ENCODE measurements around the gene PROK2. TPM values are rescaled to one million over a fixed set of nuclear protein-coding genes. Genes with fewer than 3 reads are reported as not detected.
A peak's percentile ranks its signal among the peaks of the same experiment; 100 is the strongest.

Gene PROK2
- total RNA-seq, 1 donor from 2014 or later = not detected

- Mint-ChIP-seq H3K4me3 (ENCODE audit: unreplicated experiment) (peak overlapping the region; percentile 89), H3K9me3 (ENCODE audit: unreplicated experiment) (no peaks in the 10 kb centered on the region), H3K27ac (ENCODE audit: unreplicated experiment) (no peak overlapping the region), H3K4me1 (ENCODE audit: unreplicated experiment) (peaks cover 16% of the 10 kb centered on the region), H3K27me3 (ENCODE audit: unreplicated experiment) (peaks cover 12% of the 10 kb centered on the region), H3K36me3 (ENCODE audit: low read depth, unreplicated experiment) (peaks cover 3% of the 10 kb centered on the region)
- no peak for DNase-seq (ENCODE audit: low spot score)
- TF ChIP-seq CTCF (IDR thresholded peaks at IDR 0.05; ENCODE audit: unreplicated experiment) = no peak
Observed at GRCh38 chr3:71784201-71784913, 591 bp downstream of the PROK2 start.

- TF ChIP-seq CTCF (IDR thresholded peaks at IDR 0.05; ENCODE audit: unreplicated experiment) = no peak
- Mint-ChIP-seq H3K4me3 (ENCODE audit: unreplicated experiment) (no peak overlapping the region), H3K9me3 (ENCODE audit: unreplicated experiment) (no peaks in the 10 kb centered on the region), H3K4me1 (ENCODE audit: unreplicated experiment) (peaks cover 16% of the 10 kb centered on the region), H3K36me3 (ENCODE audit: low read depth, unreplicated experiment) (peaks cover 3% of the 10 kb centered on the region), H3K27me3 (ENCODE audit: unreplicated experiment) (peaks cover 12% of the 10 kb centered on the region), H3K27ac (ENCODE audit: unreplicated experiment) (no peak overlapping the region)
- no peak for DNase-seq (ENCODE audit: low spot score)
Observed at GRCh38 chr3:71783152-71783551, 1.8 kb downstream of the PROK2 start.

- no peak overlapping the region for H3K4me3 Mint-ChIP-seq (ENCODE audit: unreplicated experiment)
- TF ChIP-seq CTCF (IDR thresholded peaks at IDR 0.05; ENCODE audit: unreplicated experiment) = no peak
- DNase-seq (ENCODE audit: low spot score) = no peak
- H3K36me3 Mint-ChIP-seq (ENCODE audit: low read depth, unreplicated experiment) = peaks cover 3% of the 10 kb centered on the region
- no peak overlapping the region for H3K27ac Mint-ChIP-seq (ENCODE audit: unreplicated experiment)
- peaks cover 7% of the 10 kb centered on the region for H3K27me3 Mint-ChIP-seq (ENCODE audit: unreplicated experiment)
- no peaks in the 10 kb centered on the region for H3K9me3 Mint-ChIP-seq (ENCODE audit: unreplicated experiment)
- H3K4me1 Mint-ChIP-seq (ENCODE audit: unreplicated experiment) = peaks cover 8% of the 10 kb centered on the region
Observed at GRCh38 chr3:71780430-71780829, 4.5 kb downstream of the PROK2 start.

GRCh38 chr3:71779674-71780377, 5.1 kb downstream of the PROK2 start:
- H3K27me3 Mint-ChIP-seq (ENCODE audit: unreplicated experiment) = peaks cover 7% of the 10 kb centered on the region
- no peak for DNase-seq (ENCODE audit: low spot score)
- TF ChIP-seq CTCF (IDR thresholded peaks at IDR 0.05; ENCODE audit: unreplicated experiment) = no peak
- H3K4me1 Mint-ChIP-seq (ENCODE audit: unreplicated experiment) = peaks cover 8% of the 10 kb centered on the region
- no peaks in the 10 kb centered on the region for H3K9me3 Mint-ChIP-seq (ENCODE audit: unreplicated experiment)
- H3K4me3 Mint-ChIP-seq (ENCODE audit: unreplicated experiment) = no peak overlapping the region
- H3K27ac Mint-ChIP-seq (ENCODE audit: unreplicated experiment) = no peak overlapping the region
- H3K36me3 Mint-ChIP-seq (ENCODE audit: low read depth, unreplicated experiment) = peaks cover 3% of the 10 kb centered on the region

GRCh38 chr3:71778353-71778752, 6.6 kb downstream of the PROK2 start:
- Mint-ChIP-seq H3K4me1 (ENCODE audit: unreplicated experiment) (peaks cover 5% of the 10 kb centered on the region), H3K9me3 (ENCODE audit: unreplicated experiment) (no peaks in the 10 kb centered on the region), H3K4me3 (ENCODE audit: unreplicated experiment) (no peak overlapping the region), H3K27ac (ENCODE audit: unreplicated experiment) (no peak overlapping the region), H3K27me3 (ENCODE audit: unreplicated experiment) (peaks cover 4% of the 10 kb centered on the region), H3K36me3 (ENCODE audit: low read depth, unreplicated experiment) (no peaks in the 10 kb centered on the region)
- no peak for DNase-seq (ENCODE audit: low spot score)
- no peak for TF ChIP-seq CTCF (IDR thresholded peaks at IDR 0.05; ENCODE audit: unreplicated experiment)

Data from endothelial cell (in vitro differentiated cells).